HG02885 (cell line): Measurements from ENCODE around the gene CLK2.

Source experiments
- ATAC-seq: cut with Tn5 transposase; IDR thresholded peaks from one replicate; pipeline ENCODE4 v1.9.1; 2021; ENCODE audit warnings: mild to moderate bottlenecking; ENCODE audit not compliant: unreplicated experiment, poor library complexity

The CLK2 gene

DNA sequence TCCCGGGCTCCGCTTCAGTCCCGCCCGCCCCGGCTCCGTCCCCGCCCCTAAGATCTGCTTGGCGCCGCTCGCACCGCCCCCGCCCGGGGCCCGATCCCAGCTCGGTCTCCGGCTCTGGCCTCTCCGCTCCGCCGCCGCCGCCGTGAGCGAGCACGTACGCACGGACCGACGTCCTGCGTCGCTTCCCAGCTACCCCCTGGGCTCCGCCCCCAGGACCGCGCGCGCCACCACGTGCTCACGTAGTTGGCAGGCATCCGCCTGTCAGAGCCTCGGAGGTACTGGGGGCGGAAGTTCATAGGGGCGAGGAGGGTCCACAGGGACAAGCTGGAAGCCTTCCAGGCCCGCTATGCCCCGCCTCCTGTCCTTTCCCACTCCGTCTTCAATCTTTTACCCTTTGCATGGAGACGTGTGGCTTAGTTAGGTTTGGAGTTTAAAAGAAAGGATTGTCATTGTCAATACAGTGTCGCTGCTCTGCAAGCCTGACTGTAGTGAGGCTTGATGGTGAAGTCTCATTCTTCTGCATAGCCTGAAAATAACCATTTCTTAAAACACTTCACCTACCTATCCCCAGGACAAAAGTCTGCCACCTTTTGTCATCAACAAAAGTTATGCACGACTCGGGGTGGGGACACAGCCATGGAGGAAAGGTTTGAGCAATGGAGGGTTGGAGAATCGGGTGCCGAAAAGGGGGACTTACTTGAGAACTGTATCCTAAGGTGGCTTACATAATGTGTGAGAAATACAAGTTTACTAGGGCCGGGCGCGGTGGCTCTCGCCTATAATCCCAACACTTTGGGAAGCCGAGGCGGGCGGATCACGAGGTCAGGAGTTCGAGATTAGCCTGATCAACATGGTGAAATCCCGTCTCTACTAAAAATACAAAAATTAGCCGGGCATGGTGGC, at the start of gene CLK2:
CLK2 (minus strand) TSS at position 162 of the 903 bp plus-strand sequence. CDS start 2,527 bp downstream, outside the sequence.
- peak; percentile 79 for ATAC-seq

DNA sequence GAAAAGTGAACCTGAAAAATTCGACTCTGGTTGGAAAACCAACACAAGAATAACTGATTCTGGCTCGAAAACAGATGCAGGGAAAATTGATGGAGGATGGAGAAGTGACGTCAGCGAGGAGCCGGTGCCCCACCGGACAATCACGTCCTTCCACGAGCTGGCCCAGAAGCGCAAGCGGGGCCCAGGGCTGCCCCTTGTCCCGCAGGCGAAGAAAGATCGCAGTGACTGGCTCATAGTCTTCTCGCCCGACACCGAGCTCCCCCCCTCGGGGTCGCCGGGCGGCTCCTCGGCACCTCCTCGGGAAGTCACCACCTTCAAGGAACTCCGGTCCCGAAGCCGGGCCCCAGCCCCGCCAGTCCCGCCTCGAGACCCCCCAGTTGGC, 49.3 kb upstream of the CLK2 start:
- no peak for ATAC-seq

DNA sequence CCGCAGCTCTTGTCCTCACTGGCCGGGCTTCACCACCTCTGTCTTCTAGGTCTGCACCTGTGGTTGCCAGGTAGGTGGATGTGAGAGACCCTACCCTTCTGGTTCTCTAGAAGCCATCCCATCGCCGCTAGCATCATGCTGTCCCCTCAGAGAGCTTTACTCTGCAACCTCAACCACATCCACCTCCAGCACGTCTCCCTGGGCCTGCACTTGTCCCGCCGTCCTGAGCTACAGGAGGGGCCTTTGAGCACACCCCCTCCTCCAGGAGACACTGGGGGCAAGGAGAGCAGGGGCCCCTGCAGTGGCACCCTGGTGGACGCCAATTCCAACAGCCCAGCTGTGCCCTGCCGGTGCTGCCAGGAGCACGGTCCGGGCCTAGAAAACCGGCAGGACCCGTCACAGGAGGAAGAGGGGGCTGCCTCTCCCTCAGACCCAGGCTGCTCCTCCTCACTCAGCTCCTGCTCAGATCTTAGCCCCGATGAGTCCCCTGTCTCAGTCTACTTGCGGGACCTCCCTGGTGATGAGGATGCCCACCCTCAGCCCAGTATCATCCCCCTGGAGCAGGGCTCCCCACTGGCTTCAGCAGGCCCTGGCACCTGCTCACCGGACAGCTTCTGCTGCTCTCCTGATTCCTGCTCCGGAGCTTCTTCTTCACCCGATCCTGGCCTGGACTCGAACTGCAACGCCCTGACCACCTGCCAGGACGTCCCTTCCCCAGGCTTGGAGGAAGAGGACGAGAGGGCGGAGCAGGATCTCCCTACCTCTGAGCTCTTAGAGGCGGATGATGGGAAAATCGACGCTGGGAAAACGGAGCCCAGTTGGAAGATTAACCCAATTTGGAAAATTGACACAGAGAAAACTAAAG, 48.6 kb upstream of the CLK2 start:
- no peak for ATAC-seq

DNA sequence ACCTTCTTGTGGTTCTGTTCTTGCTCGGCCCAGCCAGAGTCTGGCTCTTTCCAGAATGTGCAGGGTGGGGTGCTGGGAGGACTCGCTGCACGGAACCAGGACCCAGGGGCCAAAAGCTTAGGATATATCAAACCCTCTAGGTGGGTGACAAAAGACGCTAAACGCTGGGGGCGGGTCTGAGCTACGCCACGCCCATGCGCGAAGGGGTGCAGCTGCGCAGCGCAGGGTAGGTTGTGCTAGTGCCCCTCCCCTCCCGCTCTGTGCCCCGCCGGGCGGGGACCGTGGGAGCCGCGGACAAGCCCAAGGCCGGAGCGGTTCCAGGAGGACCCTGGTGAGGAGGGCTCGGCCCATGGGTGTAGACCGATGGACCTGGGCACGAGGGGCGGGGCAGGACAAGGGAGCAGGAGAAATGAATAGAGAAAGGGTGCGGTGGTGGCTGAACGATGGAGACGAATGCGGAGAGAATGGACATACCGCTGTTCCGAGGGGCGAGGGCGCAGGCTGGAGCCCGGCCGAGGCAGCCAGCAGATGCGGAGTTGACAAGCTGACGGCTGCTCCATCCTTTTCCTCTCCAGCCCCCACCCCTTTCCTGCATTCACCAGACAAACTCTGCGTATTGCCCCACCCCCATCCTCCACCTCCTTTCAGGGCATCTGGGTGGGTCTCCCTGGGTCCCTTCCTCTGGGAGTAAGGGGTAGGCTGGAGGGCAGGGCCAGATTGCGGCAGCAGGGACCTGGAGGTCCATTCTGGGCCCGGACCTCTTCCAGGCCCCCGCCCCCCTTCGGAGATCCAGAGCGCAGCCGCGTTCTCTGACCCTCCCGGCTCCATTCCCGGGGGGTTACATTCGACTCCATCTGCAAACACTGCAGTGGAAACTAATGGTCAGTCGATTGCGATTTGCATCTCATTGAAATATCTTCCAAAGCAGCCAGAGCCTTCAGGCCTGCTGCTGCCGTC, 47.6 kb upstream of the CLK2 start, which contains the start of gene RUSC1:
RUSC1 (plus strand) TSS at position 234 of the 957 bp plus-strand sequence. CDS start 880 bp downstream, outside the sequence.
- ATAC-seq = no peak

DNA sequence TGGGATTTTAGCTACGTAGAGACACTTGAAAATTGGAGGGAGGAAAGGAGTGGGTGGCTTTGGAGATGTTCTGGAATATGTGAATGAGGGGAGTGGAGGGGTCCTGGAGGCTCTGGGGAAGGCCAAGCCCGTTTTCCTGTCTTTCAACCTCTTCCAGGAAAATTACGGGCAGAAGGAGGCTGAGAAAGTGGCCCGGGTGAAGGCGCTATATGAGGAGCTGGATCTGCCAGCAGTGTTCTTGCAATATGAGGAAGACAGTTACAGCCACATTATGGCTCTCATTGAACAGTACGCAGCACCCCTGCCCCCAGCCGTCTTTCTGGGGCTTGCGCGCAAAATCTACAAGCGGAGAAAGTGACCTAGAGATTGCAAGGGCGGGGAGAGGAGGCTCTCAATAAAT, 46.9 kb upstream of the CLK2 start:
- ATAC-seq = no peak

- ATAC-seq = no peak
These were observed 46.2 kb upstream of the CLK2 start for GRCh38 chr1:155319536-155319935.

- no peak for ATAC-seq
These were observed 44.8 kb upstream of the CLK2 start for GRCh38 chr1:155318082-155318481.

GRCh38 chr1:155316922-155317321, 43.6 kb upstream of the CLK2 start:
- ATAC-seq = no peak

DNA sequence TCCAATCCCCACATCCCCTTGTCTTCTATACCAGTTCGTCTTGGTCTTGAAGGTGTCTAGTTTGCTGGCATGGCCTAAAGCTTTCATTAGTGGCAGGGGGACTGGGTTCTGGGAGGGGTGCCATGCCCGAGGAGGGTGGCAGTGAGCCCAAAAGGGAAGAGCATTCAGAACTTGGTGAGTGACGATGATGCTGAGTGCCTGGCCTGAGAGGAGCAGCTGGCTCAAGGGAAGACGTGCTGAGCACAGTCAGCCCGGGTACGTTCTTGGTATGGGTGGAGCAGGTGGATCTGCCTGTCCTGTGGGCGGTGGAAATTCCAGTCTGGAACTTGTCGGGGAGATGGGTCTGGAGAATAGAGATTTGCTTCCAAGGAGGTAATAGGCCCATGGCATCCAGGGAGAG, 40.0 kb upstream of the CLK2 start:
- no peak for ATAC-seq

- no peak for ATAC-seq
These were observed 36.2 kb upstream of the CLK2 start for GRCh38 chr1:155309423-155310021.

- peak; percentile 97 for ATAC-seq
These were observed 35.5 kb upstream of the CLK2 start, which contains the start of gene FDPS for GRCh38 chr1:155308493-155309422. TSS of gene FDPS (plus strand) at chr1:155308866. CDS start at chr1:155309790, 924 bp downstream.

GRCh38 chr1:155307247-155307740, 34.0 kb upstream of the CLK2 start:
- no peak for ATAC-seq

DNA sequence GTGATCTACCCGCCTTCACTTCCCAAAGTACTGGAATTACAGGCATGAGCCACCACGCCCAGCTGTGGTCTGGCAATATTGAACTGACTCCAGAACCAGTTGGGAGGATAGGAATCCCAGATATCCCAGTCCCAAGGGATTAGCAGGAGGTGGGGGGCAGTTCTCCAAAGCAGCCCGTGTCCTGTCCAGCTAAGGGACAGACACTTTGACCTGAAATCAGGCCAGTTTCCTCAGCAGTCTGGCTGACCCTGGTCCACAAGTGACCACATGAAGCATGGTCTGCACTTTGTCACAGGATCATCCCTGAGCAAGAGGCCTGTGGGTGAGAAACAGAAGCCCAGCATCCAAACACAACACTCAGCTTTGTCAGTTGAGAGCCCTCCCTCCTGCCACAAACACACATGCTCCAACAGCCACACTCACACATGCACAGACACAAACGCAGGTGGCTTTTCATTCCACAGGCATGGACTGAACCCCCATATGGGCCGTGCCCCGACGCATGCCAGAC, 32.6 kb upstream of the CLK2 start:
- ATAC-seq = no peak

- no peak for ATAC-seq
These were observed 31.3 kb upstream of the CLK2 start for GRCh38 chr1:155304558-155305063.

DNA sequence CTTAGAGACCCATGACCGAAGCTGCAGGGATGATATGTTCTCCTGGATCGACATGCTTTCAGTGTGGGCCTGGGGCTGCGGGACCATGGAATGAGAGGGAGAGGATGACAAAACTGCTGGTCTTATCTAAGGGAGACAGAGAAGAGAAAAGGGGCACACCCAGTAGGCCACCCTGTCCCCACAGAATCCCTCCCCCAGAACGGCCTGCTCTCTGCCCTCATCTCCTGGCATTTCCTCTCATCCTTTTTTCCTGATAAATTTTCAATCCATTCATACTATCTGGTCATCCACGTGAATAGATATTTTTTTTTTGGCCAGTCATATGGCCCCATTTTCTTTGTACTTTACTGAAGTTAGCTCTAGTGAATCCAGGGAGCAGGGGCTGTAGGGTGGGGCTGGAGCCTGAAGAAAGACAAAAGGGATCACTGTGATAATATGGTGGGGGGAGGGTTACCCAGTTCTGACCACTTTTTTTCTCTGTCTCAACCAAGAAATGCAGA, 28.1 kb upstream of the CLK2 start, which contains the start of gene PKLR:
PKLR (minus strand) TSS at position 97 of the 500 bp plus-strand sequence; CDS start at position 54, 43 bp downstream.
- ATAC-seq = no peak

DNA sequence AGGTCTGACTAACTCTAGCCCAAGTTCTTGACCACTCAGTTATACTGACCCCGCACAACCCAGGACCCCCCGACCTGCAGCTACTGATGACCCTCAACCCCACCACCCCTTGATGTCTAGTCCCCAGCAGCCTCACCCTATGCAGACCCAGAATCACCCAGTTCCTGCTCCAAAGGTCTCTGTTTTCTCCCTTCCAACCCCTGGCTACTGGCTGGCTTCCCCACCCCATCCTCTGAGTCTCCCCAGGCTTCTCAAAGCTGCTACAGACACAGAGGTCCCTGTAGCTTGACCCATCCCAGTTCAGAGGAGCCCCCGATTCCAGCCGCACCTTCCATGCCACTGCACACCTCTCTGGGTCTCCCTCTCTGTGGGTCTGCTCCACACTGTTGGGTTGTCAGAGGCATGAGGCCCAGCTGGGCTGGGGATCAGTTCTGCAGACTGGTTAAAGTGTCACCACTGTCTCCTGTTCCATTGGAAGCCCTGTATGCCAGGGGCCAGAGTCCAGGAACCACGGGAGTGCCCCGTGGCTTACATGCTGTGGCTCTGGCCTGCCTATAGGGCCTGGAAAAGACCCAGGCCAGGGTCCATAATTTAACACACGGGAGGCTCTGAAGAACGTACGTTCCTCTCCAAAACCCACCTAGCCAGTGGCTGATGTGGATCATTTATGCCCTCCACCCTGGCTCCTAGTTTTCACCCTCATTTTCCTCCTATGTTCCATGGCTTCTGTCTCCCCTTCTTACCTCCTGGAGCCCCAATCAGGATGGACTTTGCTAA, 27.4 kb upstream of the CLK2 start:
- no peak for ATAC-seq

- ATAC-seq = no peak
These were observed 26.7 kb upstream of the CLK2 start for GRCh38 chr1:155300024-155300423.
